Raji (cell line): ENCODE results near the gene MT1B.

Experiments
- POLR2A ChIP-seq: IDR thresholded peaks from 2 replicates; pipeline ENCODE4 v1.6.1; 2011; ENCODE audit warnings: low read depth, low read length, control low read depth; ENCODE audit not compliant: insufficient read depth

MT1B gene

GRCh38 chr16:56614549-56614991 is 37.1 kb upstream of the MT1B start:
- TF ChIP-seq POLR2A = no peak

- no peak for TF ChIP-seq POLR2A
These were observed 36.3 kb upstream of the MT1B start for GRCh38 chr16:56615353-56615752.

GRCh38 chr16:56616608-56617211 is 35.0 kb upstream of the MT1B start:
- TF ChIP-seq POLR2A = no peak

GRCh38 chr16:56617212-56618085 is 34.2 kb upstream of the MT1B start:
- no peak for TF ChIP-seq POLR2A

- TF ChIP-seq POLR2A = no peak
These were observed 33.5 kb upstream of the MT1B start for GRCh38 chr16:56618138-56618537.

- TF ChIP-seq POLR2A = no peak
These were observed 31.3 kb upstream of the MT1B start for GRCh38 chr16:56620339-56620897.

- TF ChIP-seq POLR2A = no peak
These were observed 28.0 kb upstream of the MT1B start for GRCh38 chr16:56623637-56624036.

- TF ChIP-seq POLR2A = no peak
These were observed 26.3 kb upstream of the MT1B start, which contains the start of gene MT1E for GRCh38 chr16:56625140-56625942. TSS of gene MT1E (plus strand) at chr16:56625781. CDS start at chr16:56625852, 71 bp downstream.

GRCh38 chr16:56625943-56626654 is 25.6 kb upstream of the MT1B start:
- no peak for TF ChIP-seq POLR2A

GRCh38 chr16:56626685-56627084 is 25.0 kb upstream of the MT1B start:
- no peak for TF ChIP-seq POLR2A

GRCh38 chr16:56628486-56629350 is 23.0 kb upstream of the MT1B start:
- TF ChIP-seq POLR2A = no peak

- TF ChIP-seq POLR2A = no peak
These were observed 22.2 kb upstream of the MT1B start for GRCh38 chr16:56629531-56629930.

GRCh38 chr16:56630134-56630533 is 21.6 kb upstream of the MT1B start:
- no peak for TF ChIP-seq POLR2A

- no peak for TF ChIP-seq POLR2A
These were observed 20.5 kb upstream of the MT1B start for GRCh38 chr16:56631197-56631596.
